SK-N-MC (cell line): Measurements from ENCODE around the gene LDLRAD2.

Experiments used
- EZH2 ChIP-seq: fragments of 200-600 bp; sonication (generic); IDR thresholded peaks from one replicate; pipeline ENCODE4 v1.6.1; 2017; ENCODE audit warnings: antibody characterized with exemption
- POLR2AphosphoS5 ChIP-seq: IDR thresholded peaks from 2 replicates; pipeline ENCODE4 v1.6.1; 2012; ENCODE audit warnings: mild to moderate bottlenecking, low read depth, low read length, borderline replicate concordance

- TF ChIP-seq POLR2AphosphoS5 (no peak), EZH2 (no peak)
Measured at GRCh38 chr1:21824926-21825325, 12.9 kb downstream of the LDLRAD2 start.
